GM21360 (cell line): ENCODE data around the gene MUSK.

ENCODE experiments used
- ATAC-seq: cut with Tn5 transposase; IDR thresholded peaks from one replicate; pipeline ENCODE4 v1.9.1; 2021; ENCODE audit warnings: mild to moderate bottlenecking, moderate library complexity; ENCODE audit not compliant: unreplicated experiment

MUSK gene

GRCh38 chr9:110847671-110848070, 179.1 kb downstream of the MUSK start:
- no peak for ATAC-seq

GRCh38 chr9:110850401-110851135, 182.0 kb downstream of the MUSK start:
- ATAC-seq: no peak
